GM12878 (cell line): ENCODE measurements around the gene AGPAT4. TPM values are rescaled to one million over a fixed set of nuclear protein-coding genes. Genes with fewer than 3 reads are reported as not detected.

Experiments used
- ATAC-seq: fragments of 200-7000 bp; cut with Tn5 transposase; 3 replicates; pipeline ENCODE4 v1.9.1; 2020; ENCODE audit warnings: mild to moderate bottlenecking, moderate library complexity
- BruUV-seq: library from RNA; stranded (reverse); fragments of 400-500 nt; replicated peaks from 2 replicates; lab custom pipeline; 2021; lab: Mats Ljungman, UMichigan
- CTCF ChIA-PET: fragments of 300-600 bp; sonication (Branson Sonifier 250); formaldehyde crosslinking; extraction: SDS; loops from one replicate; lab custom pipeline; 2021; ENCODE audit warnings: inconsistent platforms; lab: Yijun Ruan, JAX
- POLR2A ChIA-PET: fragments of 350-600 bp; formaldehyde crosslinking; extraction: SDS; loops from one replicate; lab custom pipeline; 2021; ENCODE audit warnings: inconsistent platforms; lab: Charles Lee
- RAD21 ChIA-PET: fragments of 300-600 bp; sonication (Branson Sonifier 250); formaldehyde crosslinking; loops from one replicate; lab custom pipeline; 2023; ENCODE audit warnings: antibody characterized with exemption; ENCODE audit not compliant: unreplicated experiment; lab: Charles Lee
- SMC1A ChIA-PET: fragments of 300-600 bp; sonication (Branson Sonifier 250); formaldehyde crosslinking; loops from one replicate; lab custom pipeline; 2023; ENCODE audit not compliant: unreplicated experiment, uncharacterized antibody; lab: Charles Lee
- DNase-seq: peaks from one replicate; pipeline ENCODE4 v3.0.0-alpha.2; 2011; ENCODE audit warnings: low read depth, low spot score
- FAIRE-seq: peaks from 3 replicates; lab custom pipeline; 2011; peaks lifted over from hg19 to GRCh38; lab: Jason Lieb, UNC
- H2AFZ ChIP-seq: 2 replicates; pipeline ENCODE4 v1.6.0; 2011; ENCODE audit warnings: low read depth, low read length, control low read depth; ENCODE audit not compliant: control insufficient read depth
- H3K27ac ChIP-seq: 2 replicates; pipeline ENCODE4 v1.5.1; 2011; ENCODE audit warnings: control low read depth; ENCODE audit not compliant: control insufficient read depth, insufficient read depth
- H3K27me3 ChIP-seq, 2 experiments: replicated peaks in 1 of 2; 2 replicates each; pipeline versions ENCODE4 v1.6.0 to v1.6.1; 2011; ENCODE audit warnings: low read length in 1 of 2; ENCODE audit not compliant: control insufficient read depth in 2 of 2, insufficient read depth in 2 of 2
- H3K36me3 ChIP-seq, 2 experiments: 2 replicates each; pipeline ENCODE4 v1.5.1; 2011; ENCODE audit warnings: low read length in 1 of 2; ENCODE audit not compliant: control insufficient read depth in 2 of 2, insufficient read depth in 2 of 2
- H3K4me1 ChIP-seq: 2 replicates; pipeline ENCODE4 v1.6.1; 2011; ENCODE audit warnings: mild to moderate bottlenecking, low read length, moderate library complexity, mixed read lengths; ENCODE audit not compliant: control insufficient read depth, insufficient read depth
- H3K4me2 ChIP-seq: 2 replicates; pipeline ENCODE4 v1.6.0; 2011; ENCODE audit warnings: control low read depth; ENCODE audit not compliant: control insufficient read depth, insufficient read depth
- H3K4me3 ChIP-seq: fragments of 200-600 bp; sonication (generic); 2 replicates; pipeline ENCODE4 v1.5.1; 2016
- H3K79me2 ChIP-seq: 2 replicates; pipeline ENCODE4 v1.6.0; 2011; ENCODE audit warnings: low read length; ENCODE audit not compliant: control insufficient read depth, insufficient read depth
- H3K9ac ChIP-seq: 2 replicates; pipeline ENCODE4 v1.8.0; 2011; ENCODE audit warnings: low read length, control low read depth, mixed read lengths; ENCODE audit not compliant: control insufficient read depth, insufficient read depth
- H3K9me3 ChIP-seq: replicated peaks from 3 replicates; pipeline ENCODE4 v1.5.1; 2011; ENCODE audit warnings: mild to moderate bottlenecking, low read length; ENCODE audit not compliant: control insufficient read depth, insufficient read depth
- H4K20me1 ChIP-seq: 2 replicates; pipeline ENCODE4 v1.6.0; 2011; ENCODE audit not compliant: control insufficient read depth, insufficient read depth
- EZH2 ChIP-seq: IDR thresholded peaks from 2 replicates; pipeline ENCODE4 v1.6.1; 2012; ENCODE audit warnings: low read depth, mild to moderate bottlenecking, control low read depth, inconsistent platforms, low read length, borderline replicate concordance; ENCODE audit not compliant: control insufficient read depth
- GATAD2B ChIP-seq: fragments of 450-650 bp; conservative IDR thresholded peaks from 2 replicates; pipeline ENCODE4 v1.6.1; 2017; ENCODE audit warnings: low read depth, mild to moderate bottlenecking, moderate library complexity
- MYC ChIP-seq: IDR thresholded peaks from 2 replicates; pipeline ENCODE4 v1.6.1; 2011; ENCODE audit warnings: mild to moderate bottlenecking, low read length, moderate library complexity, inconsistent platforms; ENCODE audit not compliant: insufficient read depth, insufficient replicate concordance, insufficient read length, severe bottlenecking
- NFIC ChIP-seq: IDR thresholded peaks from 2 replicates; pipeline ENCODE4 v1.6.1; 2012; ENCODE audit warnings: low read depth, mild to moderate bottlenecking, inconsistent platforms, low read length, moderate library complexity
- POLR2AphosphoS5 ChIP-seq: IDR thresholded peaks from 2 replicates; pipeline ENCODE4 v1.6.1; 2011; ENCODE audit warnings: mild to moderate bottlenecking, low read length, inconsistent platforms
- POU2F2 ChIP-seq: IDR thresholded peaks from 3 replicates; pipeline ENCODE4 v1.6.1; 2011; ENCODE audit warnings: low read depth, mild to moderate bottlenecking, low read length, borderline replicate concordance
- RAD51 ChIP-seq: fragments of 450-650 bp; IDR thresholded peaks from 2 replicates; pipeline ENCODE4 v1.6.1; 2016; ENCODE audit warnings: moderate library complexity, mild to moderate bottlenecking, inconsistent platforms
- SUPT20H ChIP-seq: IDR thresholded peaks from 2 replicates; pipeline ENCODE4 v1.6.1; 2011; ENCODE audit warnings: low read depth, mild to moderate bottlenecking, low read length, moderate library complexity, borderline replicate concordance; ENCODE audit not compliant: control insufficient read depth
- TCF7 ChIP-seq: IDR thresholded peaks from 2 replicates; pipeline ENCODE4 v1.6.1; 2014; ENCODE audit warnings: antibody characterized with exemption, borderline replicate concordance
- YY1 ChIP-seq: IDR thresholded peaks from 2 replicates; pipeline ENCODE4 v1.6.1; 2011; ENCODE audit warnings: low read depth, mild to moderate bottlenecking, low read length
- WGBS: methylation state at CpG from one replicate; pipeline ENCODE4 v1.1.6; 2016; ENCODE audit warnings: low lambda C conversion rate; ENCODE audit not compliant: insufficient replicate concordance, insufficient coverage; ENCODE audit errors: missing lambda C conversion rate; 5-methylcytosine and 5-hydroxymethylcytosine counted together
- in situ Hi-C: fragments of 300-500 bp; cut with MboI; formaldehyde crosslinking; loops from 9 replicates; pipeline ENCODE4 v1.14.3; 2018; ENCODE audit warnings: mixed read lengths
- intact Hi-C: fragments of 100-400 bp; cut with micrococcal nuclease; formaldehyde crosslinking; loops from one replicate; pipeline ENCODE4 v1.14.2; 2022; ENCODE audit not compliant: unreplicated experiment
- polyA plus RNA-seq, 11 experiments: library from polyadenylated mRNA; depleted of rRNA in 4 of 11; unstranded in 6 of 11; stranded (reverse) in 5 of 11; fragments of >200 nt; fragmentation: Nextera tagmentation in 4 of 11; fragmentation: Illumina TruSeq in 1 of 11; extraction: Ambion mirVana in 4 of 11; extraction: Trizol in 1 of 11; gene quantifications; 1 replicate in 1 of 11; 2 replicates in 10 of 11; pipeline versions ENCODE4 v1.2.1 to v1.2.3, GENCODE V29; 2011 to 2016; ENCODE audit warnings: inconsistent platforms in 2 of 11, missing spikeins in 2 of 11, low read depth in 1 of 11
- total RNA-seq, 4 experiments: library from RNA; depleted of rRNA in 3 of 4; stranded (reverse); fragments of >200 nt in 3 of 4; fragmentation: Illumina TruSeq in 1 of 4; extraction: Trizol in 1 of 4; gene quantifications; 2 replicates each; pipeline versions ENCODE4 v1.2.1 to v1.2.3, GENCODE V29; 2013 to 2021
- TF ChIP-seq, protein P1 (sequence below): fragments of 450-650 bp; IDR thresholded peaks from 2 replicates; pipeline ENCODE4 v1.6.1; 2017; ENCODE audit warnings: low read depth, mild to moderate bottlenecking, moderate library complexity
- TF ChIP-seq, protein P2 (sequence below): IDR thresholded peaks from 2 replicates; pipeline ENCODE4 v1.6.1; 2011; ENCODE audit warnings: borderline replicate concordance, low read depth, mild to moderate bottlenecking, moderate library complexity, low read length; ENCODE audit not compliant: insufficient read depth, poor library complexity, severe bottlenecking
- TF ChIP-seq, protein P3 (sequence below): fragments of 450-650 bp; IDR thresholded peaks from 2 replicates; pipeline ENCODE4 v1.6.1; 2017; ENCODE audit warnings: antibody characterized with exemption, mild to moderate bottlenecking, moderate library complexity

The AGPAT4 gene
- total and polyA plus RNA-seq, 10 of the 15 experiments (the other 5 are each of a cell fraction or from before 2014, with no cell fraction given): 0.34 to 2.2 (median 1.3) TPM

DNA sequence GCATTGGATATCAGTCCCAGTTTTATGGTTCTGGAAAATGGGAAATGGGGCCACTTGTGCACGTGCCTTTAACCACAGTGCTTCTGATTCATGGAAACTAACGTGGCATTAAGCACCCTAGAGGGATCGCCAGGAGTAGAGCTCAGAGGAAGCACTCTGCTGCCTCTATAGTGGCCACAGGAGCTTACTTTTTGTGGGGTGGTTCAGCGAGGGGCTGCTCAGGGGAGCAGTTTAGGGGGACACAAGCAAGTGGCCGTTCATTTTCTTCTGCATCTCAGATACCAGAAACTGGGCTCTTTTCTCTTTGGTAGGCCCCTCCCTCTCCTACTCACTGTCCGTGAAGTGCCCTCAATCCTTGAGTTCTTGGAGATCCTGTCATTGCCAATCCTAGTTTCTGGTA, 28.5 kb downstream of the AGPAT4 start:
- no peaks in the 10 kb centered on the region for H3K27me3 ChIP-seq
- POLR2A ChIA-PET: no interaction called here
- H3K9ac ChIP-seq: no peak overlapping the region
- H3K27ac ChIP-seq: no peak overlapping the region
- SMC1A ChIA-PET: no interaction called here
- no peak overlapping the region for H3K4me3 ChIP-seq
- ATAC-seq (no peak), FAIRE-seq (no peak), DNase-seq (no peak)
- intact Hi-C loops (no loop called here), in situ Hi-C loops (no loop called here)
- WGBS: 35% methylated on average over 6 of the region's 6 CpGs
- H3K36me3 ChIP-seq: no peaks in the 10 kb centered on the region
- CTCF ChIA-PET: no interaction called here
- H4K20me1 ChIP-seq: no peaks in the 10 kb centered on the region
- H3K4me2 ChIP-seq: no peak overlapping the region
- no peaks in the 10 kb centered on the region for H3K9me3 ChIP-seq
- no peak overlapping the region for H2AFZ ChIP-seq
- no peaks in the 10 kb centered on the region for H3K4me1 ChIP-seq
- RAD21 ChIA-PET: interaction anchor here (0.9 kb wide), 1 partner anchor 9 kb away, joined by 3 read pairs; no protein-coding TSS in a partner anchor
- no TSS peak for BruUV-seq
- no peaks in the 10 kb centered on the region for H3K79me2 ChIP-seq
- TF ChIP-seq, protein P1, sequence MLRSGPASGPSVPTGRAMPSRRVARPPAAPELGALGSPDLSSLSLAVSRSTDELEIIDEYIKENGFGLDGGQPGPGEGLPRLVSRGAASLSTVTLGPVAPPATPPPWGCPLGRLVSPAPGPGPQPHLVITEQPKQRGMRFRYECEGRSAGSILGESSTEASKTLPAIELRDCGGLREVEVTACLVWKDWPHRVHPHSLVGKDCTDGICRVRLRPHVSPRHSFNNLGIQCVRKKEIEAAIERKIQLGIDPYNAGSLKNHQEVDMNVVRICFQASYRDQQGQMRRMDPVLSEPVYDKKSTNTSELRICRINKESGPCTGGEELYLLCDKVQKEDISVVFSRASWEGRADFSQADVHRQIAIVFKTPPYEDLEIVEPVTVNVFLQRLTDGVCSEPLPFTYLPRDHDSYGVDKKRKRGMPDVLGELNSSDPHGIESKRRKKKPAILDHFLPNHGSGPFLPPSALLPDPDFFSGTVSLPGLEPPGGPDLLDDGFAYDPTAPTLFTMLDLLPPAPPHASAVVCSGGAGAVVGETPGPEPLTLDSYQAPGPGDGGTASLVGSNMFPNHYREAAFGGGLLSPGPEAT: no peak
- TF ChIP-seq, protein P2, sequence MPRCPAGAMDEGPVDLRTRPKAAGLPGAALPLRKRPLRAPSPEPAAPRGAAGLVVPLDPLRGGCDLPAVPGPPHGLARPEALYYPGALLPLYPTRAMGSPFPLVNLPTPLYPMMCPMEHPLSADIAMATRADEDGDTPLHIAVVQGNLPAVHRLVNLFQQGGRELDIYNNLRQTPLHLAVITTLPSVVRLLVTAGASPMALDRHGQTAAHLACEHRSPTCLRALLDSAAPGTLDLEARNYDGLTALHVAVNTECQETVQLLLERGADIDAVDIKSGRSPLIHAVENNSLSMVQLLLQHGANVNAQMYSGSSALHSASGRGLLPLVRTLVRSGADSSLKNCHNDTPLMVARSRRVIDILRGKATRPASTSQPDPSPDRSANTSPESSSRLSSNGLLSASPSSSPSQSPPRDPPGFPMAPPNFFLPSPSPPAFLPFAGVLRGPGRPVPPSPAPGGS: no peak
- TF ChIP-seq, protein P3, sequence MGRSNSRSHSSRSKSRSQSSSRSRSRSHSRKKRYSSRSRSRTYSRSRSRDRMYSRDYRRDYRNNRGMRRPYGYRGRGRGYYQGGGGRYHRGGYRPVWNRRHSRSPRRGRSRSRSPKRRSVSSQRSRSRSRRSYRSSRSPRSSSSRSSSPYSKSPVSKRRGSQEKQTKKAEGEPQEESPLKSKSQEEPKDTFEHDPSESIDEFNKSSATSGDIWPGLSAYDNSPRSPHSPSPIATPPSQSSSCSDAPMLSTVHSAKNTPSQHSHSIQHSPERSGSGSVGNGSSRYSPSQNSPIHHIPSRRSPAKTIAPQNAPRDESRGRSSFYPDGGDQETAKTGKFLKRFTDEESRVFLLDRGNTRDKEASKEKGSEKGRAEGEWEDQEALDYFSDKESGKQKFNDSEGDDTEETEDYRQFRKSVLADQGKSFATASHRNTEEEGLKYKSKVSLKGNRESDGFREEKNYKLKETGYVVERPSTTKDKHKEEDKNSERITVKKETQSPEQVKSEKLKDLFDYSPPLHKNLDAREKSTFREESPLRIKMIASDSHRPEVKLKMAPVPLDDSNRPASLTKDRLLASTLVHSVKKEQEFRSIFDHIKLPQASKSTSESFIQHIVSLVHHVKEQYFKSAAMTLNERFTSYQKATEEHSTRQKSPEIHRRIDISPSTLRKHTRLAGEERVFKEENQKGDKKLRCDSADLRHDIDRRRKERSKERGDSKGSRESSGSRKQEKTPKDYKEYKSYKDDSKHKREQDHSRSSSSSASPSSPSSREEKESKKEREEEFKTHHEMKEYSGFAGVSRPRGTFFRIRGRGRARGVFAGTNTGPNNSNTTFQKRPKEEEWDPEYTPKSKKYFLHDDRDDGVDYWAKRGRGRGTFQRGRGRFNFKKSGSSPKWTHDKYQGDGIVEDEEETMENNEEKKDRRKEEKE: no peak
- TF ChIP-seq GATAD2B: no peak
- no peak for TF ChIP-seq POU2F2
- TF ChIP-seq EZH2: no peak
- TF ChIP-seq POLR2AphosphoS5: no peak
- TF ChIP-seq NFIC: no peak
- TF ChIP-seq RAD51: no peak
- TF ChIP-seq MYC: no peak
- no peak for TF ChIP-seq SUPT20H
- no peak for TF ChIP-seq YY1
- TF ChIP-seq TCF7: no peak
- TF ChIP-seq, all 136 proteins: peak for 0
